Naive thymus-derived CD4-positive, alpha-beta T cell (primary cell): ENCODE data around the gene ASPG. TPM values are rescaled to one million over a fixed set of nuclear protein-coding genes. Genes with fewer than 3 reads are reported as not detected.

Experiments
- ATAC-seq: fragments of 150-1000 bp; cut with Tn5 transposase; 2 replicates; pipeline ENCODE4 v1.10.0; 2021; ENCODE audit warnings: mild to moderate bottlenecking, moderate library complexity
- CTCF ChIA-PET: fragments of 350-600 bp; sonication (Branson Sonifier 250); formaldehyde crosslinking; loops from one replicate; lab custom pipeline; 2021; ENCODE audit warnings: antibody characterized with exemption; lab: Charles Lee
- POLR2A ChIA-PET: fragments of 350-600 bp; sonication (Branson Sonifier 250); formaldehyde crosslinking; loops from one replicate; lab custom pipeline; 2021; ENCODE audit warnings: antibody characterized with exemption, inconsistent platforms; lab: Charles Lee
- DNase-seq, 9 donors: peaks; one replicate each; pipeline versions ENCODE4 v3.0.0 to v3.0.0-alpha.2; 2020 to 2022; ENCODE audit warnings: mixed read lengths in 1 of 9
- H3K27ac ChIP-seq: one replicate; pipeline ENCODE4 v1.7.0; 2013; ENCODE audit warnings: mild to moderate bottlenecking, low read depth, low read length, moderate library complexity
- H3K27me3 ChIP-seq, 2 donors: one replicate each; pipeline ENCODE4 v1.7.0; 2013; ENCODE audit warnings: low read length in 2 of 2, mild to moderate bottlenecking in 2 of 2, moderate library complexity in 2 of 2; ENCODE audit not compliant: control insufficient read depth in 2 of 2, insufficient read depth in 2 of 2
- H3K36me3 ChIP-seq, 3 experiments: 1 replicate in 2 of 3; 2 replicates in 1 of 3; pipeline ENCODE4 v1.7.0; 2013; ENCODE audit warnings: low read length in 3 of 3, mild to moderate bottlenecking in 3 of 3, moderate library complexity in 1 of 3; ENCODE audit not compliant: insufficient read depth in 3 of 3, control insufficient read depth in 2 of 3
- H3K4me1 ChIP-seq, 2 donors: one replicate each; pipeline ENCODE4 v1.7.0; 2013; ENCODE audit warnings: low read length in 2 of 2, mild to moderate bottlenecking in 2 of 2, moderate library complexity in 1 of 2; ENCODE audit not compliant: control insufficient read depth in 2 of 2, insufficient read depth in 2 of 2
- H3K4me3 ChIP-seq: 2 replicates; pipeline ENCODE4 v1.7.0; 2013; ENCODE audit warnings: mild to moderate bottlenecking, low read length
- H3K9me3 ChIP-seq, 3 experiments: 1 replicate in 2 of 3; 2 replicates in 1 of 3; pipeline ENCODE4 v1.7.0; 2013; ENCODE audit warnings: low read length in 3 of 3; ENCODE audit not compliant: control insufficient read depth in 2 of 3
- H3K27ac Mint-ChIP-seq, 9 donors: one replicate each; pipeline ENCODE4 v1.8.0; 2020 to 2022; ENCODE audit warnings: mixed read lengths in 9 of 9, mild to moderate bottlenecking in 8 of 9, moderate library complexity in 5 of 9, inconsistent platforms in 2 of 9
- H3K27me3 Mint-ChIP-seq, 5 donors: one replicate each; pipeline ENCODE4 v1.8.0; 2021 to 2022; ENCODE audit warnings: mixed read lengths in 5 of 5, mild to moderate bottlenecking in 1 of 5
- H3K36me3 Mint-ChIP-seq, 5 donors: one replicate each; pipeline ENCODE4 v1.8.0; 2020 to 2022; ENCODE audit warnings: mixed read lengths in 5 of 5, mild to moderate bottlenecking in 3 of 5, inconsistent platforms in 1 of 5
- H3K4me1 Mint-ChIP-seq, 7 donors: one replicate each; pipeline ENCODE4 v1.8.0; 2020 to 2022; ENCODE audit warnings: mixed read lengths in 7 of 7, mild to moderate bottlenecking in 3 of 7, inconsistent platforms in 1 of 7
- H3K4me3 Mint-ChIP-seq, 10 donors: one replicate each; pipeline ENCODE4 v1.8.0; 2020 to 2022; ENCODE audit warnings: mild to moderate bottlenecking in 10 of 10, mixed read lengths in 10 of 10, moderate library complexity in 6 of 10, inconsistent platforms in 2 of 10
- H3K9me3 Mint-ChIP-seq, 11 donors: one replicate each; pipeline ENCODE4 v1.8.0; 2020 to 2022; ENCODE audit warnings: mixed read lengths in 11 of 11, mild to moderate bottlenecking in 4 of 11, inconsistent platforms in 1 of 11, moderate library complexity in 1 of 11
- intact Hi-C, 2 donors: fragments of 100-400 bp; cut with micrococcal nuclease; formaldehyde crosslinking; loops; one replicate each; pipeline ENCODE4 v1.15.1; 2023
- polyA plus RNA-seq, 2 donors: library from polyadenylated mRNA; unstranded; fragments of 300-500 nt; fragmentation: Illumina TruSeq; gene quantifications; one replicate each; pipeline ENCODE4 v1.2.3, GENCODE V29; 2021
- total RNA-seq, 6 experiments: library from RNA in 5 of 6; stranded (reverse) in 5 of 6; gene quantifications; 1 replicate in 5 of 6; 2 replicates in 1 of 6; pipeline ENCODE4 v1.2.3 and lab custom pipeline; 2021 to 2026

The ASPG gene
- total and polyA plus RNA-seq, 7 experiments from 2014 or later, result 0.11 to 0.38 TPM; not detected in 5

DNA sequence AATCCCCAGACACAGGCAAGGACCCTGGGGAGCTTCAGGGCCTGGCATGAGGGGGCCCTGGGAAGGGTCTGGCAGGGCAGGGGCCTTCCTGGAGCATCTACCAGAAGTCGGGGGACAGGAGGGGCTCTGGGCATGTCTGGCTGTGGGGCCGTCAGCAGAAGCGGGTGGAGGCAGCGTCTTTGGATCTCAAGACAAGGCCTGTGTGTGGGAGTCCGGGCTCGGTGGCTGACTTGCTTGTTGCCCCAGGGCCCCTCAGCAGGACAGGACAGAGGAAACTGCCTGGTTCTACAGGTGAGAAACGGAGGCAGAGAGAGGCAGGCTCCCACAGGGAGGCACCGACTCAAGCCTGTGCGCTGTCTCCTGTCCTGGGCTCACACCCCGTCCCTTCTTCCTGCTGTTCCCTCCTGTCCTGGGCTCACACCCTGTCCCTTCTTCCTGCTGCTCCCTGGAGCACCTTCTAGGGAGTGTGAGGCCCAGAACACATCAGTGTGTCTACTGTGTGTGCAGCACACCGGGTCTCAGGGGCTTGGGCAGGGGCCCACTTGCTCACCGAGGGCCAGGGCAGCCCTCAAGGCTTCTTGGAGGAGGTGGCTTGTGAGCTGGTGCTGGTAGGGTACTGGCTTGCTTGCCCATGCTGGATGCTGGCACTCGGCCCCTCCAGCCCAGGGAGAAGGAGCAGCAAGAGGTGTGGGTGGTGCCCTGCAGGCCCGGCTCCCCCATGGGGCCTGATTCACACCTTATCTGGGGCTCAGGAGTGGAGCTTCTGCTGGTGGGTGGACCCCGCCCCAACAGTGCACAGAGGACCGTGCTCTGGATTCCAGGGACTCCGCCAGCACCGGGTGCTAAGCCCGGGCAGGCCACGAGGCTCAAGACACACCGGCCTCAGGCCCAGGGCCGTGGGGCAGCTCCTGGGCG, 14.9 kb downstream of the ASPG start:
- no peaks in the 10 kb centered on the region for H3K27me3 ChIP-seq
- CTCF ChIA-PET, result no interaction called here
- no peaks in the 10 kb centered on the region for H3K9me3 ChIP-seq
- intact Hi-C loops, result no loop called here
- no peaks in the 10 kb centered on the region for H3K36me3 ChIP-seq
- Mint-ChIP-seq H3K9me3 (no peaks in the 10 kb centered on the region), H3K4me3 (no peak overlapping the region), H3K27me3 (no peaks in the 10 kb centered on the region), H3K27ac (no peak overlapping the region), H3K4me1 (no peaks in the 10 kb centered on the region), H3K36me3 (no peaks in the 10 kb centered on the region)
- no peak overlapping the region for H3K4me3 ChIP-seq
- ATAC-seq (no peak), DNase-seq (peak in 1 of 9 donors; percentile 6)
- POLR2A ChIA-PET, result no interaction called here
- no peaks in the 10 kb centered on the region for H3K4me1 ChIP-seq
- H3K27ac ChIP-seq, result no peak overlapping the region

DNA sequence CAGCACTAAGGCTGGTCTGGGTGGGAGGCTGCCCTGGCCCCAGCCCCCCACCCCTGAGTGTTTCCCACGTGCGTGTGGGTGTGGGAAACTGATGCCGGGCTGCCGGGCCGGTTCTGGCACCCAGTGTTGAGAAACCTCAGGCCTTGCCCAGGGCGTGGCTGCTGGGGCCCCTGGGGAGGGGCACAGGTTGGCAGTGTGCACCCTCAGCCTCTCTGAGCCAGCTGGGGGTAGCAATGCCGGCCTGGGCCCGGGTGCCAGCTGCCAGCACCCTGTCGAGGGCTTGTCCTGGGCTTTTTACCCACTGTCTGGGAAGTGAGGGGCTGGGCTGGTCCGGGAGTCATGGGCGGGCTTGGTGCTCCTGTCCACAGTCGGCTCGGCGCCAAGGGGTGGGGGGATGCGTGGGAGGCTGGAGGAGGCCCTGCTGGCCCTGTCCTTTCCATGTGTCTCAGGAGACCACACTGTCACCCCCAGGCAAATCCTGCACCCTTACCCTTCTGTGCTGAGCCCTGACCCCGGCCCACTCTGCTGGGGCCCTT, 15.7 kb downstream of the ASPG start:
- ATAC-seq, result no peak
- ChIA-PET POLR2A (no interaction called here), CTCF (no interaction called here)
- no peak overlapping the region for H3K4me3 ChIP-seq
- Mint-ChIP-seq H3K27me3 (no peaks in the 10 kb centered on the region), H3K4me3 (no peak overlapping the region), H3K4me1 (no peaks in the 10 kb centered on the region), H3K36me3 (no peaks in the 10 kb centered on the region), H3K27ac (no peak overlapping the region), H3K9me3 (no peaks in the 10 kb centered on the region)
- H3K4me1 ChIP-seq, result no peaks in the 10 kb centered on the region
- no peaks in the 10 kb centered on the region for H3K9me3 ChIP-seq
- intact Hi-C loops, result no loop called here
- H3K27me3 ChIP-seq, result no peaks in the 10 kb centered on the region
- H3K27ac ChIP-seq, result no peak overlapping the region
- peak in 1 of 9 donors; percentile 4 for DNase-seq
- no peaks in the 10 kb centered on the region for H3K36me3 ChIP-seq

DNA sequence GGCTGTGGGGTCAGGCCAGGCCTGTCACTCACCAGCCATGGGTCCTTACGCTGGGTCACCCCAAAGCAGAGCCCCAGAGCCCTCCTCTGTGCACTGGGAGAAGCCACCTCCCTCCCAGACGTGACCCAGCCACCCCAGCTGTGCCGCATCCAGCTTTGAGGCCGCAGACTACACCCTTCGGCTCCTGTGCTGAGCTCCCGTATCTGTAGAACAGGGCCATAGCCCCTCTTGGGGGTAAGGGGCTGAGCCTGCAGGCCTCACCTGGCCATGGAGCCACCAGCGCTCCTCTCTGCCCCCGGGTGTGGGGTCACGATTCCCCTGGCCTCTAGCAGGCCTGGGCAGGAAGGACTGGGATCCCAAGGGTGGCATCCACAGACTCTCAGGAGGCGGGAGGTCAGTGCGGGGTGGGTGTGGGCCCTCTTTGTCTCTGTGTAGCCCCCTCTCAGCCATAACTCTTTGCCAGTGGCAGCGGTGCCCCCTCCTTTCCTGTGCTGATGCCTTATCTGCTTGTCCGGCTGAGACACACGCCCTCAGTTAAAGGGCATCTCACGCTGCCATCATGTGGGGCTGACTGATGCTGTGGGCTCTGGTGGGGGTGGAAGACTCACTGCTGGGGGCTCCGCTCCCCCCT, 16.3 kb downstream of the ASPG start:
- no peaks in the 10 kb centered on the region for H3K4me1 Mint-ChIP-seq
- DNase-seq (peak in 1 of 9 donors; percentile 5), ATAC-seq (no peak)
- ChIA-PET POLR2A (no interaction called here), CTCF (interaction anchor here (0.6 kb wide), 1 partner anchor 14 kb away, joined by 5 read pairs; no protein-coding TSS in a partner anchor)
- intact Hi-C loops, result no loop called here
- no peaks in the 10 kb centered on the region for H3K9me3 ChIP-seq
- no peak overlapping the region for H3K27ac Mint-ChIP-seq
- H3K27me3 Mint-ChIP-seq, result no peaks in the 10 kb centered on the region
- no peaks in the 10 kb centered on the region for H3K4me1 ChIP-seq
- no peaks in the 10 kb centered on the region for H3K9me3 Mint-ChIP-seq
- H3K36me3 Mint-ChIP-seq, result no peaks in the 10 kb centered on the region
- no peaks in the 10 kb centered on the region for H3K27me3 ChIP-seq
- H3K36me3 ChIP-seq, result no peaks in the 10 kb centered on the region
- no peak overlapping the region for H3K4me3 Mint-ChIP-seq
- H3K4me3 ChIP-seq, result no peak overlapping the region
- no peak overlapping the region for H3K27ac ChIP-seq

DNA sequence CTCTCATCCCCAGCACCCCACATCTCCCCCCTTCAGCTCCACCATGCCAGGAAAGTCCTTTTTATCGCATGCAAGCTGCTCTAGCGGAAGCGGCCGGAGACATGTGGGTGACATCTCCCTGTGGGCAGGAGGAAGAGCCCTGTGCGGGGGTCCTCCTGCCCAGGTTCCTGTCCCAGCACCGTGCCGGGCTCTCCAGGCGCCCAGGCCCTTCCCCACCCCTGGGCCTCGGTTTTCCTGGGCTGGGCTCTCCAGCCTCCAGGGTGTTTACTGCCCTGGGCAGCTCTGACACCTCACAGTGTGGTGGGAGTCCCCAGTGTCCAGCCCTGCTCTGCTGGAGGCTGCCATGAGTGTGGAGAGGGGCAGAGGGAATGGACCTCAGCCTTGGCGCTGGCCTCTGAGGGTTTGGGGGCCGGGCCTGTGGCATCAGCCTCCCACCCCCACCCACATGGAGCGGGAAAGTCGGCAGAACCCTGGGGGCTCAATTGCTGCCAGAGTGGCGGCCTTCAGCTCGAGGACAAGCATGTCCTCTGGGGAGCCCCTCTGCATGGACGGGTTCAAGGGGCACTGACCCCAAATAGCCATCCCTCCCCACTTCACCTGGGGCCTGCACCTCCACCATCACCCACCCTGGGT, 16.9 kb downstream of the ASPG start:
- Mint-ChIP-seq H3K36me3 (no peaks in the 10 kb centered on the region), H3K9me3 (no peaks in the 10 kb centered on the region), H3K27ac (no peak overlapping the region), H3K4me1 (no peaks in the 10 kb centered on the region), H3K27me3 (no peaks in the 10 kb centered on the region), H3K4me3 (no peak overlapping the region)
- Histone ChIP-seq H3K27ac (no peak overlapping the region), H3K36me3 (no peaks in the 10 kb centered on the region), H3K27me3 (no peaks in the 10 kb centered on the region), H3K4me1 (no peaks in the 10 kb centered on the region), H3K9me3 (no peaks in the 10 kb centered on the region), H3K4me3 (no peak overlapping the region)
- ChIA-PET POLR2A (no interaction called here), CTCF (interaction anchor here (0.6 kb wide), 1 partner anchor 14 kb away, joined by 5 read pairs; no protein-coding TSS in a partner anchor)
- DNase-seq (no peak), ATAC-seq (no peak)
- intact Hi-C loops, result no loop called here

DNA sequence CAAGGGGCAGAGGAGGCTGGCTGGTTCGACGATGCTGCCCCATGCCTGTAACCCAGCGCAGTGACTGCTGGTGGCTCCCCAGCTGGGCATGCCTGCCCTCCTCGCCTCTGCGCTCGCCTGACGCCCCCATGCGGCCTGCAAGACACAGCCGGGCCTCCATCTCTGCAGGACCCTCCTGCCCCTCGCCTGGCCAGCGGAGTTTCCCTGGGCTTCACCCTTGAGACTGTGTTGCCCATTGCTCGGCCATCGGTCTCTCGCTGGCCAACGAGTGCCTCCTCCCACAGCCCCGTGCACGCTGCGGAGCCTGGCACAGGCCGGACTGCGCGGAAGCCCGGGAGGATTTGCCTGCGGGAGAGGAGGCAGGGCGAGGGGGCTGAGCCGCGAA, 17.6 kb downstream of the ASPG start:
- Histone ChIP-seq H3K9me3 (no peaks in the 10 kb centered on the region), H3K27ac (no peak overlapping the region), H3K27me3 (no peaks in the 10 kb centered on the region), H3K4me1 (no peaks in the 10 kb centered on the region), H3K36me3 (no peaks in the 10 kb centered on the region), H3K4me3 (no peak overlapping the region)
- H3K9me3 Mint-ChIP-seq, result no peaks in the 10 kb centered on the region
- no peaks in the 10 kb centered on the region for H3K36me3 Mint-ChIP-seq
- H3K27ac Mint-ChIP-seq, result no peak overlapping the region
- POLR2A ChIA-PET, result no interaction called here
- intact Hi-C loops, result no loop called here
- no peak for DNase-seq
- H3K4me3 Mint-ChIP-seq, result no peak overlapping the region
- ATAC-seq, result no peak
- H3K27me3 Mint-ChIP-seq, result no peaks in the 10 kb centered on the region
- CTCF ChIA-PET, result no interaction called here
- H3K4me1 Mint-ChIP-seq, result no peaks in the 10 kb centered on the region

DNA sequence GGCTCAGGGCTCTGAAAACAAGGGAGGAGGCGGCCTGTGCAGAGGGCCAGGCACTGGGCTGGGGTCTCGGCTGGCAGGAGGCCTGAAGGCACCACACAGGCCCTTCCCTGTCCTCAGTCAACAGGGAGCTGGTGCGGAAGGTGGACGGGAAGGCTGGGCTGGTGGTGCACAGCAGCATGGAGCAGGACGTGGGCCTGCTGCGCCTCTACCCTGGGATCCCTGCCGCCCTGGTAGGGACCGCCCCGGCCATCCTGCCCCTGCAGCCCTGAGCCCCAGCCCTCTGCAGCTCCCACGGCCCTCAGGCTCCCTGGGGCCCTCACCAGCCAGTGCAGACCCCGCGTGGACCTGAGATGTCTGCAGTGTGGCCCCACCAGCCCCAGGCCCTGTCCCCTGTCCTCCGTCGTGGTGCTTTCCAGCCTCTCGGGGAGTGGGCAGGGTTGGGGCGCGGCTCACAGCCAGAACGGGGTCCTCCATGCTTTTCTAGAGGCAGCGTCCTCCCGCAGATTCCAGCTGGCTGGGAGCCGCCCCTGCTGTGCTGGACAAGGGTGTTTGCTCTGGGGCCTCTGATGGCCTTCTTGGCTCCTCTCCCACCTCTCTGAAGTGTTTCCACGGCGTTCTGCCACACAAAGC, 18.1 kb downstream of the ASPG start:
- H3K4me1 ChIP-seq, result no peaks in the 10 kb centered on the region
- no peaks in the 10 kb centered on the region for H3K27me3 ChIP-seq
- Mint-ChIP-seq H3K4me3 (no peak overlapping the region), H3K4me1 (no peaks in the 10 kb centered on the region), H3K36me3 (no peaks in the 10 kb centered on the region), H3K9me3 (no peaks in the 10 kb centered on the region), H3K27ac (no peak overlapping the region), H3K27me3 (no peaks in the 10 kb centered on the region)
- intact Hi-C loops, result no loop called here
- DNase-seq (no peak), ATAC-seq (no peak)
- H3K27ac ChIP-seq, result no peak overlapping the region
- no peaks in the 10 kb centered on the region for H3K9me3 ChIP-seq
- H3K4me3 ChIP-seq, result no peak overlapping the region
- ChIA-PET CTCF (no interaction called here), POLR2A (no interaction called here)
- H3K36me3 ChIP-seq, result no peaks in the 10 kb centered on the region
